HuH-7 (cell line): ENCODE results near the gene MMEL1.
"Not testable (repeated sequence)": the region's sequence is repeated elsewhere in the genome, so short reads cannot be mapped to it uniquely, and the experiment has no call there.

Experiments used
- DNase-seq: peaks from one replicate; pipeline ENCODE4 v3.0.0; 2011; ENCODE audit warnings: low spot score

The MMEL1 gene, protein sequence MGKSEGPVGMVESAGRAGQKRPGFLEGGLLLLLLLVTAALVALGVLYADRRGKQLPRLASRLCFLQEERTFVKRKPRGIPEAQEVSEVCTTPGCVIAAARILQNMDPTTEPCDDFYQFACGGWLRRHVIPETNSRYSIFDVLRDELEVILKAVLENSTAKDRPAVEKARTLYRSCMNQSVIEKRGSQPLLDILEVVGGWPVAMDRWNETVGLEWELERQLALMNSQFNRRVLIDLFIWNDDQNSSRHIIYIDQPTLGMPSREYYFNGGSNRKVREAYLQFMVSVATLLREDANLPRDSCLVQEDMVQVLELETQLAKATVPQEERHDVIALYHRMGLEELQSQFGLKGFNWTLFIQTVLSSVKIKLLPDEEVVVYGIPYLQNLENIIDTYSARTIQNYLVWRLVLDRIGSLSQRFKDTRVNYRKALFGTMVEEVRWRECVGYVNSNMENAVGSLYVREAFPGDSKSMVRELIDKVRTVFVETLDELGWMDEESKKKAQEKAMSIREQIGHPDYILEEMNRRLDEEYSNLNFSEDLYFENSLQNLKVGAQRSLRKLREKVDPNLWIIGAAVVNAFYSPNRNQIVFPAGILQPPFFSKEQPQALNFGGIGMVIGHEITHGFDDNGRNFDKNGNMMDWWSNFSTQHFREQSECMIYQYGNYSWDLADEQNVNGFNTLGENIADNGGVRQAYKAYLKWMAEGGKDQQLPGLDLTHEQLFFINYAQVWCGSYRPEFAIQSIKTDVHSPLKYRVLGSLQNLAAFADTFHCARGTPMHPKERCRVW

DNA sequence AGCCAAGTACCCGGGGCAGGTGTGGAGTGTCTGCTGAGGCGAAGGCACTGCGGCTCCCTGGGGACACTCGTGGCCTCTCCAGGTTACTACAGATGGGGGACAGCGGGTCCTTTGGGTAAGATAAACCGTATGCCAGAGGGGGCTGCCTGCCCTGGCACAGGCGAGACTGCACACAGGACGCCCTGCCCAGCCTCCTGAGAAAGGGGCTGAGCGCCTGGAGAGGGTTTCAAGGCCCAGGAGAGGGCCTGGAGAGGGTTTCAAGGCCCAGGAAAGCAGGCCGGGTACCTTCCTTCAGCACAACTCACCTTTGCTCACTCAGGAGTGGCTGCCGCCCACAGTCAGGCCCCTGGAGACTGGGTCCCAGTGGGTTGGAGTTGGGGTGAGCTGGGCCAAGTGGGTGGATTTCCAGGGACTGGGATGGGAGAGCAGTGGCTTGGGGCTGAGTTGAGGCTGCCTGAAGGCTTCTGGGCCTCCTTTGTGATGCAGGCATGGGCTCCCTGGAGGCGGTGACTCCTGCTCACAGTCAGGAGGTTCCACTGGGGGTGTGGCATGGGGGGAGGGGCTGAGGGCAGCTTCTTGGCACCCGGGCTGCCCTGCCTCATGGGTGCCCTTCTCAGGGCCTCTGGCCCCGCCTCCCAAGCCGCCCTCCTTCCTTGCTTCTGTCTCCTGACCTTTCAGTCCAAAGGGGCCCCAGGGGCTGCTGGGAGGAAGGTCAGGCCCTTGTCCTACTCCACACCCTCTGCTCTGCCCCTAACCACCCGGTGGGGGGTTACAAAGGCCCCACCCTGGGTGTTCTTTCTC, at the start of gene MMEL1:
MMEL1 (minus strand) TSS at position 456 of the 801 bp plus-strand sequence. CDS start 3,532 bp downstream, outside the sequence.
- DNase-seq = no peak

DNA sequence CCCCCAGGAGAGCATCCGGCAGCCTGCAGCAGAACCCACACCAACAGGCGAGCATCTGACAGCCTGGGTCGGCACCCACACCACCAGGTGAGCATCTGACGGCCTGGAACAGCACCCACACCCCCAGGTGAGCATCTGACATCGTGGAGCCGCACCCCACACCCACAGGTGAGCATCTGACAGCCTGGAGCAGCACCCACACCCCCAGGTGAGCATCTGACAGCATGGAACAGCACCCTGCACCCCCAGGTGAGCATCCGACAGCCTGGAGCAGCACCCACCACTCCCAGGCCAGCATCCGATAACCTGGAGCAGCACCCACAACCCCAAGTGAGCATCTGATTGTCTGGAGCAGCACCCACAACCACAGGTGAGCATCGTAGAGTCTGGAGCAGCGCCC, 43.9 kb upstream of the MMEL1 start:
- DNase-seq = not testable (repeated sequence)

DNA sequence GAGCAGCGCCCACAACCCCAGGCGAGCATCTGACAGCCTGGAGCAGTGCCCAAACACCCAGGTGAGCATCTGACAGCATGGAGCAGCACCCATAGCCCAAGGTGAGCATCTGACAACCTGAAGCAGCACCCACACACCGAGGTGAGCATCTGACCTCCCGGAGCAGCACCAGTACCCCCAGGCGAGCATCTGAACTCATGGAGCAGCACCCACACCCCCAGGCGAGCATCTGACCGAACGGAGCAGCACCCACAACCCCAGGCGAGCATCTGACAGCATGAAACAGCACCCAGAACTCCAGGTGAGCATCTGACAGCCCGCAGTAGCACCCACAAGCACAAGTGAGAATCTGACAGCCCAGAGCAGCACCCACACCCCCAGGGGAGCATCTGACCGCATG, 38.8 kb upstream of the MMEL1 start:
- DNase-seq = not testable (repeated sequence)

GRCh38 chr1:2659806-2660205, 27.0 kb upstream of the MMEL1 start:
- DNase-seq = not testable (repeated sequence)

GRCh38 chr1:2657909-2658308, 25.1 kb upstream of the MMEL1 start:
- not testable (repeated sequence) for DNase-seq

DNA sequence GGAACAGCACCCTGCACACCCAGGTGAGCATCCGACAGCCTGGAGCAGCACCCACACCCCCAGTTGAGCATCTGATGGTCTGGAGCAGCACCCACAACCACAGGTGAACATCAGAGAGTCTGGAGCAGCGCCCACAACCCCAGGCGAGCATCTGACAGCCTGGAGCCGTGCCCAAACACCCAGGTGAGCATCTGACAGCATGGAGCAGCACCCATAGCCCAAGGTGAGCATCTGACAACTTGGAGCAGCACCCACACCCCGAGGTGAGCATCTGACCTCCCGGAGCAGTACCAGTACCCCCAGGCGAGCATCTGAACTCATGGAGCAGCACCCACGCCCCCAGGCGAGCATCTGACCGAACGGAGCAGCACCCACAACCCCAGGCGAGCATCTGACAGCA, 24.3 kb upstream of the MMEL1 start:
- not testable (repeated sequence) for DNase-seq

DNA sequence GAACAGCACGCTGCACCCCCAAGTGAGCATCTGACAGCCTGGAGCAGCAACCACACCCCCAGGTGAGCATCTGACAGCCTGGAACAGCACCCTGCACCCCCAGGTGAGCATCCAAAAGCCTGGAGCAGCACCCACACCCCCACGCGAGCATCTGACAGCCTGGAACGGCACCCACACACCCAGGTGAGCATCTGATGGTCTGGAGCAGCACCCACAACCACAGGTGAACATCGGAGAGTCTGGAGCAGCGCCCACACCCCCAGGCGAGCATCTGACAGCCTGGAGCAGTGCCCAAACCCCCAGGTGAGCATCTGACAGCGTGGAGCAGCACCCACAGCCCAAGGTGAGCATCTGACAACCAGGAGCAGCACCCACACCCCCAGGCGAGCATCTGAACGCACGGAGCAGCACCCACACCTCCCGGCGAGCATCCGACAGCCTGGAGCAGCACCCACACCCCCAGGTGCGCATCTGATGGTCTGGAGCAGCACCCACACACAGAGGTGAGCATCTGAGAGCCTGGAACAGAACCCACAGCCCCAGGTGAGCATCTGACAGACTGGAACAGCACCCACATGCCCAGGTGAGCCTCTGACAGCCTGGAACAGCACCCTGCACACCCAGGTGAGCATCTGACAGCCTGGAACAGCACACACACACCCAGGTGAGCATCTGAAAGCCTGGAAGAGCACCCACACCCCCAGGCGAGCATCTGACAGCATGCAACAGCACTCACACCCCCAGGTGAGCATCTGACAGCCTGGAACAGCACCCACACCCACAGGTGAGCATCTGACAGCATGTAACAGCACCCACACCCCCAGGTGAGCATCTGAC, 23.0 kb upstream of the MMEL1 start:
- DNase-seq = not testable (repeated sequence)

GRCh38 chr1:2654443-2654948, 21.7 kb upstream of the MMEL1 start:
- DNase-seq = not testable (repeated sequence)

- DNase-seq = not testable (repeated sequence)
Measured at GRCh38 chr1:2653741-2654442, 21.1 kb upstream of the MMEL1 start.

DNA sequence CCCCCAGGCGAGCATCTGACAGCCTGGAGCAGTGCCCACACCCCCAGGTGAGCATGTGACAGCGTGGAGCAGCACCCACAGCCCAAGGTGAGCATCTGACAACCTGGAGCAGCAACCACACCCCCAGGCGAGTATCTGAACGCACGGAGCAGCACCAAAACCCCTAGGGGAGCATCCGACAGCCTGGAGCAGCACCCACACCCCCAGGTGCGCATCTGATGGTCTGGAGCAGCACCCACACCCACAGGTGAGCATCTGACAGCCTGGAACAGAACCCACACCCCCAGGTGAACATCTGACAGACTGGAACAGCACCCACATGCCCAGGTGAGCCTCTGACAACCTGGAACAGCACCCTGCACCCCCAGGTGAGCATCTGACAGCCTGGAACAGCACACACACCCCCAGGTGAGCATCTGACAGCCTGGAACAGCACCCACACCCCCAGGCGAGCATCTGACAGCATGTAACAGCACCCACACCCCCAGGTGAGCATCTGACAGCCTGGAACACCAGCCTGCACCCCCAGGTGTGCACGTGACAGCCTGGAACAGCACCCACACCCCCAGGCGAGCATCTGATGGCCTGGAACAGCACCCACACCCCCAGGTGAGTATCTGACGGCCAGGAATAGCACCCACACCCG, 20.2 kb upstream of the MMEL1 start:
- DNase-seq = not testable (repeated sequence)

DNA sequence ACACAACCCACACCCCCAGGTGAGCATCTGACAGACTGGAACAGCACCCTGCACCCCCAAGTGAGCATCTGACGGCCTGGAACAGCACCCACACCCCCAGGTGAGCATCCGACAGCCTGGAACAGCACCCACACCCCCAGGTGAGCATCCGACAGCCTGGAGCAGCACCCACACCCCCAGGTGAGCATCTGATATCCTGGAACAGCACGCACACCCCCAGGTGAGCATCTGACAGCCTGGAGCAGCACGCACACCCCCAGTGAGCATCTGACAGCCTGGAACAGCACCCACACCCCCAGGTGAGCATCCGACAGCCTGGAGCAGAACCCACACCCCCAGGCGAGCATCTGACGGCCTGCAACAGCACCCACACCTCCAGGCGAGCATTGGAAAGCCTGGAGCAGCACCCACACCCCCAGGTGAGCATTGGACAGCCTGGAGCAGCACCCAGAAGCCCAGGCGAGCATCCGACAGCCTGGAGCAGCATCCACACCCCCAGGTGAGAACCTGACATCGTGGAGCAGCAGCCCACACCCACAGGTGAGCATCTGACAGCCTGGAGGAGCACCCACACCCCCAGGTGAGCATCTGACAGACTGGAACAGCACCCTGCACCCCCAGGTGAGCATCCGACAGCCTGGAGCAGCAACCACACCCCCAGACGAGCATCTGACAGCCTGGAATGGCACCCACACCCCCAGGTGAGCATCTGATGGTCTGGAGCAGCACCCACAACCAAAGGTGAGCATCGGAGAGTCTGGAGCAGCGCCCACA, 19.5 kb upstream of the MMEL1 start:
- DNase-seq = not testable (repeated sequence)

DNA sequence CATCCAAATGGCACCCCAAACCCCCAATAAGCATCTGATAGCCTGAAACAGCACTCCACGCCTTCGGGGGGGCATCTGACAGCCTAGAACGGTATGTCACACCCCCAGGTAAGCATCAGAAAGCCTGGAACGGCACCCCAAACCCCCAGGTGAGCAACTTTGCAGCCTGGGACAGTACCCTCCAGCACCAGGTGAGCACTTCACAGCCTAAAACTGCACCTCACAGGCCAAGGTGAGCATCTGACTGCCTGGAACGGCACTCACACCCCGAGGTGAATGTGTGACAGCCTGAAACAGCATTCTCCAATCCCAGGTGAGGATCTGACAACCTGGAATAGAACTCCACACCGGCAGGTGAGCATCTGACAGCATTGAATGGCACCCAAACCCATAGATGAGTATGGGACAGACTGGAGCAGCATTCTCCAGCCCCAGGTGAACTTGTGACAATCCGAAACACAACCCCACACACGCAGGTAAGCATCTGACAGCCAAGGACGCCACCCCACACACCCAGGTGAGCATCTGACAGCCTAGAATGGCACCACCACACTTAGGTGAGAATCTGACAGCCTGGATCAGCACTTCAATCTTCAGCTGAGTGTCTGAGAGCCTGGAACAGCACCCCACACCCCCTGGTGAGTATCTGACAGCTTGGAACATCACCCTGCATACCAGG, 18.3 kb upstream of the MMEL1 start:
- DNase-seq = no peak

DNA sequence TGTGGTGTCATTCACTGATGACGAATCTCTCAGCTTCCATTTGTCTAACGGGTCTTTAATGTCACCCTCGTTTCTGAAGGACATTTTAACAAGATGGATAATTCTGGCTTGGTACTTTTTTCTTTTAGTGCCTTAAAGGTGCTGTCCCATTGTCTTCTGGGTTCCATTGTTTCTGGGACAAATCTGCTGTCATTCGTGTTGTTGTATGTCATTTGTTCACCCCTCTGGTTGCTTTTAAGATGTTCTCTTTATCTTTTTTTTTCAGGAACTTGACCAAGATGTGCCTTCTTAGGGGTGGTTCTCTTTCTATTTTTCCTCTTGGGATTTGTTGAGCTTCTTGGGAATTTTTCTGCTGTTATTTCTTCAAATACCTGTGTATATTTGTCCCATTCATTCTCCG, 14.0 kb upstream of the MMEL1 start:
- no peak for DNase-seq

- no peak for DNase-seq
Measured at GRCh38 chr1:2645776-2646175, 13.0 kb upstream of the MMEL1 start.

GRCh38 chr1:2645143-2645542, 12.3 kb upstream of the MMEL1 start:
- DNase-seq = no peak

GRCh38 chr1:2644591-2645101, 11.8 kb upstream of the MMEL1 start:
- no peak for DNase-seq

DNA sequence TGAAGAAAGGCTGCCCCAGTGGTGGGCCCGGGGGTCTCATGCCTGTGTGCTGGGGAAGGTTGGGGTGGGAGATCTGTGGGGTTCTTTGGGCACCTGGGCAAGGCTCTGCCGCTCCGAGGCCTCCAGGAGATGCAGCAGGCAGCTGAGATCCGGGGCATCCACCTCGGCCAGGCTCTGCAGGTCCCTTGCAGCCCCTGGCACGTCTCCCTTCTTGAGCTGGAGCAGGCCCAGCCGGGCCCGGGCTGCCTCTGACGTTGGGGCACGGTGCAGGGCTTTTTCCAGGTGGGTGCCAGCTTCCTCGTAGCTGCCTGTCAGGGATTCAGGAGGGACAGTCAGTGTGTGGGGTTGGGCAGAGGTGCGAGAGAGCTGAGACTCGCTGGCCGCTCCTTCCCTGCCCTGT, 11.4 kb upstream of the MMEL1 start:
- no peak for DNase-seq

GRCh38 chr1:2643414-2644077, 10.7 kb upstream of the MMEL1 start:
- DNase-seq = no peak
